GM18870 (cell line): ENCODE data around the gene PITRM1.

Experiments
- ATAC-seq: cut with Tn5 transposase; IDR thresholded peaks from one replicate; pipeline ENCODE4 v1.9.1; 2021; ENCODE audit warnings: moderate library complexity; ENCODE audit not compliant: unreplicated experiment

PITRM1 gene

DNA sequence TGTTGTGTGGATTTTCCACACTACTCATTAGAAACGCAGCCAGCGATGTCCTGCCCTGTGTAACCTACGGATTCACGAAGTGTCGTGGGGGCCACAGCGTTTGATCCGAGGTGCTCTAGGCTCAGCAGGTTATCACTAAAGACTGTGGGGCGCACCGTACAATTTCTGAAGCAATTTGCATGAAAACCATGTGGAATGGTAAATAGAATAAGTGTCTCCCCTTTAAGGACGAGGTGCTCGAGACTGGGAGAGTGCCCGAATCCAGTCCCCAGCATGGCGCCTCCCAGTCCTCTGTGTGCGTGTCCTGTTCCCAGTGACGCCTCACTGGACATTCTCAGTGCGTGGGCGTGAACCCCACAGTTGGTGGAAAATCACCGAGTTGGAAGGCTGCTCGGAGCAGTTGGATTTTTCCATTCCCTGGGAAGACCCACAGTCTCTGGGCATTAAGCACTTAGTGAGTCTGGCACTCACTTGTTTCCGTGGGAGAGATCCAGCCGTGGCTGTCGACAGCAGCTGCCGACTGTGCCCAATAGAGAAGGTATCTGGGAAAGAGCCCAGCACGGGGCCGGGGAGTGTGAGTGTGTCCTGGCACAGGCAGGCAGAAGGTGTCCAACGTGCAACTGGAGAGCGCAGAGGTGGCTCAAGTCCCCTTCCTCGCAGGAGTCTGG lies 68.2 kb downstream of the PITRM1 start:
- ATAC-seq: no peak

GRCh38 chr10:3103646-3104045 lies 68.9 kb downstream of the PITRM1 start:
- no peak for ATAC-seq

DNA sequence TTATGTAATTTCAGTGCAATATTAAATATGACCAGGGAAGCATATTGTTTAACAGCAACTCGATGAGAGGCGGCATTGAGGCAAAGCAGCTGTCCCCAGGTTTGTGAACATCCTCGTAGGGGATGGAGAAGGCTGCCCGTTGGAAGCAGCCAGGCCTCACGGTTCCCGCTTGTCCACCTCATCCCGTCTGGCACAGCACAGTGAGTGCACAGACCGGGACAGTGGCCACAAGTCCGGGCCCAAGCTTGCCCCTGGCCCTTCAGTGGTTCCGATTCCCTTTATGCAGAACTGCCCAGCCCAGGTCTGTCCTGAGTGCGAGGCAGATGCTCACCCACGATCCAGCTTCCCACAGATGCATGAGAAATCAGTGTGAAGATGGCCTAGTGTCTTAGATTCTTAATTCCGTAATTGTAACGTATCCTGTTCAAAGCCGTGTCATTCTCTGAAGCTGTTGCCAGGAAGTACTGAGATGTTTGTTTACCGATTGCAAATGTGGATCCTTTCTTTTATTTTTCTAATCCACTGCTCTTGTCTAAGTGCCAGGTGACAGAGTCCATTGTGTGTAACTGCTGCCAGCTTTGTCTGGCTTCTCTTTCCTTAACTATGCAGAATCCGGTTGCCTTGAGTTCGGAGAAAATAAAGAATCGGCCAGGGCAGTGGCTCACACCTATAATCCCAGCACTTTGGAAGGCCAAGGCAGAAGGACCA lies 69.7 kb downstream of the PITRM1 start:
- no peak for ATAC-seq

GRCh38 chr10:3100856-3101640 lies 71.5 kb downstream of the PITRM1 start:
- ATAC-seq: no peak

DNA sequence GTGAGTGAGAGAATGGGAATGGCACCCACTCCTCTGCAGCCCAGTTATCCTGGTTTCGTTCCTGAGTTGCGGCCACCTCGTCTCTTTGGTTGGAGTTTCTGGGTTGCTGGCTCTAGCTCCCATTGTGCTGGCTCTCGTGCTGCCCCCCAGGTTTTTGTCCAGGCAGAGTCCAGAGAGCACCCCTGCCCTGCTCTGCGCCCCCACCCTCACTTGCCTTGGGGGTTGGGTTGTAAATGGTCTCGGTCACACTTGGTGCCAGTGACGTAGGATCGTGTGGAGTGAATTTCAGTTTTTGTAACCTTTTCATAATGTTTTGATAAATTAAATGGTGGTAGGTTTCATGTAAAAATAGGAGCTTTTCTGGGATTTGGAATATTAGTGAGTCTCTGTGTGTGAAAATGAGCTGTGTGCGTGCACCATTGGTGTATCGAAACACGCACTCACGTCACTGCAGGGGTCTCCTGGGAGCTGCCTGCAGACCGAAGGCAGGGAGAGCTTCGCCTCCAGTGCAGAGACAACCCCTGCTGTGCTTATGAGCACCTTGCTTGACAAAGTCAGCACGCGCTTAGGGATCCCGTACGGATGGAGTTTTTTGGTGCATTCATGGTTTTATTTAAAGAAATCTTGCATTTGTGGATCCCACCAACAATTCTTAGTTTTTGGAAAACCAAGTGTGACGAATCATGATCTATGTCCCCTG lies 72.3 kb downstream of the PITRM1 start:
- ATAC-seq: no peak

- no peak for ATAC-seq
Measured at GRCh38 chr10:3099291-3100092, 73.1 kb downstream of the PITRM1 start.

- ATAC-seq: no peak
Measured at GRCh38 chr10:3098689-3099088, 73.9 kb downstream of the PITRM1 start.

GRCh38 chr10:3097160-3097559 lies 75.4 kb downstream of the PITRM1 start:
- no peak for ATAC-seq

GRCh38 chr10:3096149-3096548 lies 76.4 kb downstream of the PITRM1 start:
- no peak for ATAC-seq

DNA sequence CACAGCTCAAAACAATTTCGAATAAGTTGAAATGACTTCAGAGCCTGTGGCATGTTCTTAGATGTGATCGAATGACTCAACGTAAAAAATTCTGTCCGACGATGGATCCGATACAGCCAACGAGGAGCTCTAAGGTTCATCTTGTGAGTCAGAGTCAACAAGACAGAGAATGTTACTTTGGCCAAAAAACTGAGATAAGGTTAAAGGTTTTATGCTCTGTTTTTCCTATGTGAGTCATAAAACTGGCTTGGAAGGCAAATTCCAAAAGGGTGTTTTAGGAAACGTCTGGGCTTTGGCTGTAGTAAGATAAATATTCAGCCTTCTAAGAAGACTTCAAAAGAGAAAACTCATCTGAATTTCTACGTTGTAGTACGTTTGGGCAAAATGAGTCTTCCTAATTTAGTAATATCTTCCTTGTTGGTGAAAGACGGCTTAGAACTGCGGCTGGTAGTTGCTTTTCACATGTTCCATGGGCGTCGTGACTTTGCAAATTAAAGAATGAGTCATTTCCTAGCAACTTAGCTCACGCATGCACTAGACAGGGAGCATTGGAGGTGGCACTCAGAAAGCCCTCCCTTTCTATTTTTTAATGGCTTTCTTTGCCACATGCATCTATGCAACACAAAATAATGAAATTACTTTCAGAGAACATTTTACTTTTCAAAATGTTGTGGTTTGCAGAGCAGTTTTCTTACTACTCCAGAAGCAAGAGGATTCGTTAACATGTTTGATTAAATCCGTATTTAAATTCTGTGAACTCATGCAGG lies 77.0 kb downstream of the PITRM1 start:
- peak; percentile 68 for ATAC-seq

- ATAC-seq: no peak
Measured at GRCh38 chr10:3094609-3095036, 78.0 kb downstream of the PITRM1 start.

DNA sequence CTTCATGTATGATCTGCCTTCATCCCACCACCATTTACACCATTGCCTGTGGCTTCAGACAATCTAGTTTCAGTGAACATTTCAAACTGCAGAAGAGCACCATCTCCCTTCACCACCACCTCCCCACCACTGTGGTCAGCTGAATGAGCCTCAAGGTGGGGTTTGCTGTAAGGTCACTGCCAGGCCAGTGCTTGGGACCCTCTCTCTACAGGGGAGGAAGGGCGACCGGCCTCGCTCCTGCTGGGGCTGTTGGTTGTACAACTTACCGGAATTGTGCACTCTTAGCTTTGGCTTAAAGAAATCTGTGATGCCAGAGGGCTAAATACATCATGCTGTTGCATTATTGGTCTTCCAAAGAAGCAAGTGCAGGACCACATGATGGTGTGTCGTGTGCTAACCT lies 78.6 kb downstream of the PITRM1 start:
- no peak for ATAC-seq

GRCh38 chr10:3091921-3092320 lies 80.7 kb downstream of the PITRM1 start:
- no peak for ATAC-seq

DNA sequence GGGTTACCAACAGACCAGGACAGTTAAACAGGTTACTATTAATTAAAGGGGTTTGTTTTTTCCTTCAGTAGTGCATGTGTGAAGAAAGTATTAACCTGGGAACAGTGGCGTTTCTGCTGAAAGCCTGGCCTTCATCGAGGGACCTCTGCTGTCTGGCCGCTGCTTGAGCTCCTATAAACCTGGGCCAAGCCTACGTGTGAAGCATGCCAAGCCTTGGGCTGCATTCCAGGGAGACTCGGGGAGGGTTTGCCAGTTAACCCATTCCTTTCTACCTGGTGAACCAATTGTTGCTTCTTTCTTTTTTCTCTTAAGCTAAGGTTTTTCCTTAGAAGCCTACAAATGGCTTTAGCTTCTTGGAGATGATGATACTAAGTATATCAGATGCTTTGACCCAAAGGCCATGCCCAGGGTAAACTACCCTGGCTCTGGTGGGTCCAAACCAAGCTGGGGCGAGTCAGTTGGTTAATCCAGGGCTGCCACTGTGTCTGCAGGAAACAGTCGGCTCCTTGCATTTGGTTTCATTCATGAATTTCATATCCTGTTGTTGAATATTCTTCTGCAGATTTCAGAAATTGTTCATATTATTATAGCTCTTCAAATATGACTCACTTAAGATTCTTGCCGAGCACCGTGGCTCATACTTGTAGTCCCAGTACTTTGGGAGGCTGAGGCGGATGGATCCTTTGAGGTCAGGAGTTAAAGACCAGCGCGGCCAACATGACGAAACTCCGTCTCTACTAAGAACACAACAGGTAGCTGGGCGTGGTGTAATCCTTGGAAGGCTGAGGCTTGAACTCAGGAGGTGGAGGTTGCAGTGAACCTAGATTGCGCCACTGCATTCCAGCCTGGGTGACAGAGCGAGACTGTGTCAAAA lies 81.4 kb downstream of the PITRM1 start:
- no peak for ATAC-seq

DNA sequence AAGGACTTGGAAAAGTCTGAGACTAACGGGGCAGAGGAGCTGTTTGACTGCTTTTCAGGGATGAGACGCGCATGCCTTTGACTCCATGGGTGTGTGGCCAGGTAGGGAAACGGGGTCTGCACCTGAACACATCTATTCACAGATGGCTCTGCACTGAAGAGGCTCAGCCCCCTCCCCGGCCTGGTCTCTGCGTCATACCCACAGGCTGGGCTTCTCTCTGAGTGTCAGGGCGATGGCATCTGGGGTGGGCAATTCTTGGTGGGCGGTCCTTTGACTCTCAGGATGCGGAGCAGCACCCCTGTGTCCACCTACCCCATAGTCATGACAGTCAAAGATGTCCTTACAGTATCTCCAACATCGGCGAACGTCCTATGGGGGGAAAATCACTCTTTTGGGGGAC lies 82.2 kb downstream of the PITRM1 start:
- ATAC-seq: no peak
